ENCODE data around the gene CYBA.

GRCh38 chr16:88602091-88602490 lies 48.8 kb downstream of the CYBA start:
- TF ChIP-seq CTCF (CRISPR knock-in tag; IDR thresholded peaks at IDR 0.05) (no peak), ASH2L (IDR thresholded peaks at IDR 0.05; ENCODE audit: insufficient read length, low read depth, low read length) (no peak), POLR2A (IDR thresholded peaks at IDR 0.05; ENCODE audit: insufficient read depth in 1 of 2, low read depth in 2 of 2, low read length in 2 of 2) (no peak)
